NCI-H510A (cell line): Measurements from ENCODE around the gene DUSP9.
"Not testable (repeated sequence)": the region's sequence is repeated elsewhere in the genome, so short reads cannot be mapped to it uniquely, and the experiment has no call there.

Source experiments
- DNase-seq: peaks from one replicate; lab custom pipeline; 2025; lab: John Stamatoyannopoulos, UW

Gene DUSP9

DNA sequence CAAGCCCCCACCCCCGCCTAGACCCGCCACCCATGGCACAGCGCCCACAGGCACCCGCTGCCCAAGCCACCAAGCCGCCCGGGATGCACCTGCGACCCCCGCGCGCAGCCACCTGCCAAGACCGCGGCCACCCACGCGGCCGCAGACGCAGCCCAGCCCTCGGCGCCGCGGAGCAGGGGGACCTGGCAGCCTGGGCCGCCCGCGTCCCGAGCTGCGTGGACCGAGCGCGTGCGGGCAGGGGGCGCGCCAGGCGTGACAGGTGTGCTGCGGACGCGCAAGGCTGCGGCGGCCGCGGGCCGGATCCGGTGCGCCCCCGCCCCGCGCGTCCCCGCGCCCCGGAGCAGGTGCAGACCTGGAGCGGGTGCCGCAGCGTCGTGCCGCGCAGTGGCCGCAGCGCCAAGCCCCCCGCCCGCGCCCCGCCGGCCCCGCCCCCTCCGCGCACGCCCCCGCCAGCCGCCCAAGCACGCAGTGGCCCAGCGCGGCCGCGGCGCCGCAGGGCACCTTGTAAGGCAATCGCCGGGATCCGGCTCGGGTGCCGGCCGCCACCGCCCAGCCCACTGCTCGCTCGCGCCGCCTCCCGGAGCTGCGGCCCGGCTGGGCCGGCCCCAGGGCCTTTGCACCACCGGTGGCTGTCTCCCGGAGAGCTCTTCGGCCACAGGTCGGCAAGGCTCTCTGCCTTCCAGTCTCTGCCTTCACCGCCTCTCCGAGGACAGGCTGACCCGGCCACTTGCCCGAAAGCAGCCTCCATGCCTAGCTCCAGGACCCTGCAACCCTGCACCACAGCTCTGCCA, 26.6 kb downstream of the DUSP9 start, which contains the start of gene PNCK:
Gene PNCK, minus strand, starts transcription at position 386 of the 791 bp plus-strand sequence. CDS start 737 bp downstream, outside the sequence.
- no peak for DNase-seq

DNA sequence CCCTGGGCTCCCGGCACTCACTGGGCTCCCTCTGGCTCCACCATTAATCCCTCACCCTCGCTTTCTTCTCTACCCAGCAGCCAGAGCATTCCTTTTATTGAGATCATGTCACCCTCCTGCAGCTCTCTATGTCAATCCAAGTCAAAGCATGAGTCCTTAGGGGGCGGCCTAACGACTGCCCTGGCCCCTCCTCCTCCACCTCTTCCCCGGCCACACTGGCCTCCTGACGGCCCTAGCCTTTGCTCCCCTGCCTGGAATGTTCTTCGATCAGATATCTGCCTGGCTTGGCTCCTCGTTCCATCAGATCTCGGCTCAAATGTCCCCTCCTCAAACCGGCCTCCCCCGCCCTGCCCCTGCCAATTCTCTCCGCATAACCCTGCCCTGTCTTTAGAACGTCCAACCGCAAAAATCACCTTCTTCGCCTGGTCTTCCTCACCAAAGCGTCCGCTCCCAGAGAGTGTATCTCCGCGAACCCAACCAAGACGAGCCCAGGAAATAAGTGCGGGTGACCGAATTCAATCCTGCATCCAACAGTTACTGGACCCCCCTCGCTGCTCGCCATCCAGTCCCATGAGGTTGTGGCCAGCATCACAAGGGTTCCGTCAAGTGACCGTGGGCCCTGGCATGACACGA, 27.3 kb downstream of the DUSP9 start:
- no peak for DNase-seq

DNA sequence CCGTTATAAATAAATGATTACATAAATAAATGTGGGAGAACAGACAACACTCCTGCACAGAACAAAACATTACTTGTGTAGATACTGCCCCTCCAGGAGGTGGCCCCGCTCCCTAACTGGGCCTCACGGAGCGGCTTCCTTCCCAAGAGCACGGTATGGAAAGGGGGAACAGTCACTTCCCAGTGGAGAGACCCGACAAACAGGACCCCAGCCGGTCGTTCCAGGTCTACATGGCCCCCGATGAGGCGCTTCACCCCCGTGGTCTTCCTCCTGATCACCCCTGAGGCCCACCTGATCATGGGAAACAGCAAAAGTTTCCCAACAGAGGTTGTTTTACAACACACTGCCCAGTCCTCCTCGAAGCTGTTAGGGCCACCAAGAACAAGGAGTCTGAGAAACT, 34.2 kb downstream of the DUSP9 start:
- no peak for DNase-seq

DNA sequence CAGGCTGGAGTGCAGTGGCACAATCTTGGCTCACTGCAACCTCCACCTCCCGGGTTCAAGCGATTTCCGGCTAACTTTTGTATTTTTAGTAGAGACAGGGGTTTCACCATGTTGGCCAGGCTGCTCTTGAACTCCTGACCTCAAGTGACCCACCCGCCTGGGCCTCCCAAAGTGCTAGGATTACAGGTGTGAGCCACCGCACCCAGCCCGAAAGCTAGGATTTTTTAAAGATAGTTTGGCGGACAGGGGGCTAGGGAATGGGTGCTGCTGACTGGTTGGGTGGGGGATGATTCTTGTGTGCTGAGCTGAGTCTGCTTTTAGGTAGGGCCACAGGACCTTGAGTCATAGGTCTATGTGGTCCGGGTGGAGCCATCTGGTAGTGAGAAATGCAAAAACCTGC, 36.5 kb downstream of the DUSP9 start:
- not testable (repeated sequence) for DNase-seq

DNA sequence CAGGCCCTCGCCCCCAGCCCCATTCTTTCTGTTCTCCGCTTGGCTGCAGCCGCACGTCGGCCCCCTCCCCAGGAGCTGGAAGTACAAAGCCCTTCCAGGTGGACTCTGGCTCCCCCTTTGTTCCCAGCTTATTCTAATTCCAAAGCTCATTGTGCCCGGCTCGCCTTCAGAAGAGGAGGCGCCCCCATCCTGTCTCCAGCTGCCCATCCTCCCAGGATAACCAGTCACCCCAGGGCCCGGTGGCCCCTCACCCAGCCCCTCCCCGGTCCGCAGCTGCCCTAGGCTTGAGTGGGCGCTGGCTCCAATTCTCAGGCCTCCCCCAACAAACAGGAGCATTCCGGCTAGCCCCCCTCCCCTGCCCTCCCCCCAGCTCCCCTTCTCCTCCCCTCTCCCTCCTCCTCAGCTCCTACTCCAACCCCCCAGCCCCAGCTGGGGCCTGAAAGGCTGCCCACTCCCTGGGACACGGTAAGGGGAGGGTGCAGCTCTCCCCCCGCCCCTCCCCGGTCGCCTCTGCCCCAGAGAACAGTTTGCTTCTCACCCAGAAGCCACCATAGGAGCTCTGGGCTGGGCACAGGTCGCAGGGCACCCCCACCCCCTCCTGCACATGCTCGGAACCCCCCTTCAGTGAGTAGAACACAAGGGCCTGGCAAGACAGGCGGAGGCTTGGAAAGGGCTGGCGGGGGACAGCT, 37.6 kb downstream of the DUSP9 start:
- DNase-seq: no peak

DNA sequence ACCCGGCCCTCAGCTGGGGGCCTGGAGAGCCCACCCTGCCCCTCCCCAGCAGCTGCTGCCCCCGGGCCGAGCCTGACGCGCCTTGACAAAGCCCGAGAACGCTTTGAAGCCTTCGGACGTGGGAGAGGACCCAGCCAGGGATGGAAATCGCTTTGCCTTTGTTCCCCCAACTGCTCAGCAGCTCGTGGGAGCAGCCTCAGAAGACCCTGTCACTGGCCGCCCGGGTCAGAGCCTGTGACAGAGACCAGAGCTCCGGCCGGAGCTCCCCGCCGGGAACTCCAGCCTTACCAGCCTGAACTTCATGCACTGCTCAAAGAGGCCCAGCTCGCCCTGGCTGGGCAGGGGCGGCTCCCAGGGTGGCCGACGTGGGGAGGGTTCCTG, 38.1 kb downstream of the DUSP9 start:
- DNase-seq: no peak

DNA sequence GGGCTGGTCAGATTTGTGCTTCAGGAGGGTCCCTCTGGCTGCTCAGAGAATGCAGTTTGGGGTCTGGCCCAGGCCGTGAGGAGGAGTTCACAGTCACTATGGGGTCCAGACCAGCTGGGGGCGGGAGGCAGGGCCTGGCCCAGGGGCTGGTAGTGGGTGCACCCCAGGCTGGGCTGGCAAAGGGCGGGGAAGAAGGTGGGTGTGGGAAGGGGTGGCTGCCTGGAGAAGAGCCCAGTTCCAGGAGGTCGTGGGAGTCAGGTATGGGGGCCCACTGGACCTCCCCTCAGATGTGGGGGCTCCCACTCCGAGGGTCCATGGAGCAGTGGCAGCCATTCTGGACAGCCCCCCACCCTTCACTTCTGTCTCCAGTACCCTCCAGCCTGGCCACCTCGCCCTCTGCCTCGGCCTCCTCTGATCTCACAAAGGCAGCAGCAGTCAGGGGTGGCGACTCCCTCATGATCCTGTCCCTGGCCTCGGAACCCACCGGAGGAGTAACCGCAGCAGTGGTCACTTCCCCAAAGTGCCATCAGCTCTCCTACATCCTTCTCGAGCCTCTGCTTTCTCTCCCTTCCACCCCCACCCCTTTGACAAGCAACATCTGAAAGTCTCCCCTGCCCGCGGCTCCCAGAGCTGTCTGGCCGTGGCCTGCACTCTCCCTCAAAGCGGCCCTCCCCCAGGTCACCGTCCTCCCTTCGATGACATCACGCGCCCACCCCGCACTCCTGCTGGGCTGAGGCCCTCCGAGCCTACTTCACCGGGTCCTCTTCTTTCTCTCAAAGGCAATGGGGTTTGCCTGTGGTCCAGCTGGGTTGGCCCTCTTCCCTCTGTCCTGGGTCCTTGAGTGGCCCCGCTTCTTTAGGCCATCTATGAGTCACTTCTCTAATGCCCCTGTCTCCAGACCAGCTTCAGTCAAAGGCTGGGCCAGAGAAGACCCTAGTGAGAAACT, 39.0 kb downstream of the DUSP9 start:
- no peak for DNase-seq

DNA sequence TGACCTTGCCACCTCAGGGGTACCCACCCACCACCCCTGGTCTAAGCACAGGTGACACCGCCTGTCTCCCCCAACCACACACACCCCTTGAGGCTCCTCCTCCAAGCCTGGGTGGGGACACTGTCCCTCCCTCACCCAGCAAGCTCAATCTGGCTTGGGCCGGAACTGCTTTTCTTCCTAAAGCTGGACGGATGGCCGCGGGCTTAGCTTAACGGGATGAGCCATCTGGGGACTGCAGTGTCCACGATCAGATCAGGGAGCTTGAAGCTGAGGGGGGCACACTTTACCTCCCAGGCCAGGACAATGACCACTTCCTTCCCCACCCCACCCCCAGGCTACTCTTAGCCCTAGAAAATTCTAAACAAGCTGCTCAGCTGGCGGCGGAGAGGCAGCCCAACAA, 39.7 kb downstream of the DUSP9 start:
- DNase-seq: no peak

DNA sequence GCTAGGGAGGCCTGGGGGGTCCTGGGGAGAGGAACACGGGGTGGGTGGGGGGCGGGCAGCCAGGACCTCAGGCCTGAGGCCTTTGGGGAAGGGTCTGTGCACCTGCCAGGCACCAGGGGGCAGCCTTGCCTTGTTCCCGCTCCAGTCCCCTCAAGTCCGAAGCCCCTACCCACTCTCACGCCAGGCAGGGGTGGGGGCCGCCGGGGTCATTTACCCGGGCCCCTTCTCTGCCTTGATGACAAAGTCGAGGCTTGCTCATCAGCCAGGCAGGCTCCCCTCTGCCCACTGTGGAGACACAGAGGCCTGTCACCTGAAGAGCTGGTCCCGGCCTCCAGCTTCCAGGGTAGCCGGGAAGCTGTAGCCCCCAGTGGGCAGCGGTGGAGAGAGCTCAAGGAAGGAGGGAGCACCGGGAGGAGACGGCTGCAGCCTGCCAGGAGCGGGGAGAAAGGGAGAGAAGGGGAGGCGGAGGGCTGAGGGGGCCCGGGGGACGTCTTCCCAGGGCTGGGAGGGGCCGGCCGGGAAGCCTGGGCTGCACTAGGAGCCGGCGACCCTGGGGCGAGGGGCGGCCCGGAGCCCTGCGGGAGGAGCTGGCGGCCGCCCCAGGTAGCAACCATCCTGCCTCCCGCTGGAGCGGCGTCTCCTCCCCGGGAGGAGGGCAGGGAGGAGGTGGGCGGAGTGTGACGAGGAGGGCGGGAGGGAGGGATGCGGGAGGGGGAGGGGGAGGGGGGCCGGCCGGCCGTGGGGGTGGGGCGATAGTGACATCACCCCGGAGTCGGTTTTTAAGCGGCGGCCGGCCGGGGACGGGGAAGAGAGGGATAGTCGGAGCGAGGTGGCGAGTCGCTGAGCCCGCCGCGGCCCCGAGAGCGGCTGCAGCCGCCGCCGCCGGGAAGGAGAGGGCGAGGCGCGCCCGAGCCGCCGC, 40.4 kb downstream of the DUSP9 start, which contains the start of gene SLC6A8:
Gene SLC6A8, plus strand, starts transcription at position 806 of the 919 bp plus-strand sequence. CDS start 649 bp downstream, outside the sequence.
- DNase-seq: peak; percentile 33

DNA sequence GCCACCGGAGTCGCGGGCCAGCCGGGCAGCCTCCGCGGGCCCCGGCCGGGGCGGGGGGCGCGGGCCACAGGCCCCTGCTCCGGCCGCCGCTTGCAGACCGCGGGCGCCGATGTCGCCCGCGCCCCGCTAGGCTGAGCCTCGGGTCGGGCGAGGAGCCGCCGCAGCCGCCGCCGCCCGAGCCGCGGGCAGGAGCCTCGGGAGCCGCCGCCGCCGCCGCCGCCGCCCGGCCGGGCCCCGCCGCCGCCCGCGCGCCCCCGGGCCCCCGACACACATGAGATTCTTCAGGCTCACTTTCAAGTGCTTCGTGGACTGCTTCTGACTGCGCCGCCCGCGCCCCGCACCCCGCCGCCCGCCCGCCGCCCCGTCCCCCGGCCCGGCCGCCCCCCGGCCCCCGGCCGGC, 41.1 kb downstream of the DUSP9 start:
- no peak for DNase-seq

DNA sequence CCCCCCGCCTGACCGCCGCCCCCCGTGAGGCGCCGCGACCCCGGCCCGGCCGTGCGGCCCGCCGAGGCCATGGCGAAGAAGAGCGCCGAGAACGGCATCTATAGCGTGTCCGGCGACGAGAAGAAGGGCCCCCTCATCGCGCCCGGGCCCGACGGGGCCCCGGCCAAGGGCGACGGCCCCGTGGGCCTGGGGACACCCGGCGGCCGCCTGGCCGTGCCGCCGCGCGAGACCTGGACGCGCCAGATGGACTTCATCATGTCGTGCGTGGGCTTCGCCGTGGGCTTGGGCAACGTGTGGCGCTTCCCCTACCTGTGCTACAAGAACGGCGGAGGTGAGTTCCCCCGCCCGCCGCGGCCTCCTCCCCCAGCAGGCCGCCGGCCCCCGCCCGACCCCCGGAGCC, 41.5 kb downstream of the DUSP9 start:
- DNase-seq: no peak

DNA sequence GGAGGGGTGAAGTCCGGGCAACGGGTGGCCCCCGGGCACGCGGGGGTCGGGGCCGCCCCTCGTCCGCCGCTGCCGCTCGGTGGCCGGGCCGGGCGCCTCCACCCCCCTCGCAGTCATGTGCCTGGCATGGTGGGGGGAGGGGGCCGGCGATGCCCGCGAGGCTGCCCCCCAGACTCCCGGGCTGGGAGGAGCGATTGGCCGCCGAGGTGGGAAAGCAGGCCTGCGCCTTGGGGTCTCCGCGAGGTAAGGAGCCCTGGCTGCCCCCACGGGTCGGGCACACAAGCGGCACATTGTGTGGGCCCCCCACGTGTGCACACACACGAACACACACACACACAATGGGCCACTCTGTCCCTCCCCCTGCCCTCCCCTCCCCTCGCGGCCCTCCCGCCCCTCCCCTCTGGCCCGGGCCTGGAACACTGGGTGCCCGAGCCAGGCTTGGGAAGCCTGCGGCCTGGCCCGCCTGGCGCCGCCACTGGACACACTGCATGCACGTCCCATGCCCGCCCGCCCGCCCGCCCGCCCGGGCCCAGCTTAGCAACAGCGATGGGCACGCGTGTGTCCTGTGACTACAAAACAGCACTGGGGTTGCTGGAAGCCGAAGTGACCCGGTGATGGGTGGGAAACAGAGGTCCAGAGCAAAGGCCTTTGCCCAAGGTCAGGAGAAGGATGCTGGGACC, 42.0 kb downstream of the DUSP9 start:
- DNase-seq: no peak

DNA sequence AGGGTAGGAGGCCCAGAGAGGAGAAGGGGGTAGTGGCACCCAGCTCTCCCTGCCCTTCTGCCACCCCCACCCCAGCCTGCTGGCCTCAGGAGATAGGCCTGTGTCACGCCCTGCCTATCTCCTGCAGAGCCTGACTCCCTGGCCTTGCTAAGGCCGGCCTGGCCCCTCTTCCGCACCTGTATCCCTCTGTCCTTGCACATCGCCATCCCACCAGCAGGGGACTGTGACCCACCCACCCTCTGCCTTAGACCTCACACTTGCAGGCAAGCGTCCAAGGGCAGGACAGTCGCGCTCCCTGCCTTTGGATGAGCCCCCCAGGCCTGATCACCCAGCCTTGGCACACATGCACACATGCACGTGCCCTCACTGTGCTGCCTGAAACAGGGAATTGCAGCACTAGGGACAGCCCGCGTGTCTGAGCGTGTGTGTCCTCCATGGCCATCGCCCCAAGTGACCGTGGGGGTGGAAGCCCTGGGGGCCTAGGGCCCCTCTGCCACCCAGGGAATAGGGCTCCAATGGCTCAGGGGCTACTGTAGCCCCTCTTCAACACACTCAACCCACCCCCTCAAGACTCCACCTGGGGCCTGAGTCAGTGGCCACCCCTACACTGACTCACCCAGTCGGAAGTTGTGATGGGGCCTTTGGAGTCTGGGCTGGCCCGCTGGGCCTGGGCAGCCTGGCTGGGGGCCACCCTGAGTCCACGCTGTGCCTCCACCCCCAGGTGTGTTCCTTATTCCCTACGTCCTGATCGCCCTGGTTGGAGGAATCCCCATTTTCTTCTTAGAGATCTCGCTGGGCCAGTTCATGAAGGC, 42.9 kb downstream of the DUSP9 start:
- DNase-seq: no peak

DNA sequence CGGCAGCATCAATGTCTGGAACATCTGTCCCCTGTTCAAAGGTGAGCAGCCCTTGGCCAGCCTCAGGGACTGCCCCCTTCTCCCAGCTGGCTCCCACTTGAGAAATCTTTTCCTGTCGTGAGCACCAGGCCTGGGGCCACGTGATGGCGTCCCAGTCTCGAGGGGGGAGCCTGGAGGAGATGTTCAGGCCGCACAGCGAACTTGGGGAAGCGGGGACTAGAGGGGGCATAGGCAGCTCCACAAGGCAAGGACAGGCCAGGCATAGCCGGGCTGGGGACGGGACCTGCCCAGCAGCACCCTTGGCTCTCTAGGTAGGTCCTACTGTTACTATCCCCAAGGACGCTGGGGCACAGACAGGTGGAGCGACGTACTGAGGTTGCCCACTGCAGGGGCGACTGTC, 43.5 kb downstream of the DUSP9 start:
- DNase-seq: no peak

DNA sequence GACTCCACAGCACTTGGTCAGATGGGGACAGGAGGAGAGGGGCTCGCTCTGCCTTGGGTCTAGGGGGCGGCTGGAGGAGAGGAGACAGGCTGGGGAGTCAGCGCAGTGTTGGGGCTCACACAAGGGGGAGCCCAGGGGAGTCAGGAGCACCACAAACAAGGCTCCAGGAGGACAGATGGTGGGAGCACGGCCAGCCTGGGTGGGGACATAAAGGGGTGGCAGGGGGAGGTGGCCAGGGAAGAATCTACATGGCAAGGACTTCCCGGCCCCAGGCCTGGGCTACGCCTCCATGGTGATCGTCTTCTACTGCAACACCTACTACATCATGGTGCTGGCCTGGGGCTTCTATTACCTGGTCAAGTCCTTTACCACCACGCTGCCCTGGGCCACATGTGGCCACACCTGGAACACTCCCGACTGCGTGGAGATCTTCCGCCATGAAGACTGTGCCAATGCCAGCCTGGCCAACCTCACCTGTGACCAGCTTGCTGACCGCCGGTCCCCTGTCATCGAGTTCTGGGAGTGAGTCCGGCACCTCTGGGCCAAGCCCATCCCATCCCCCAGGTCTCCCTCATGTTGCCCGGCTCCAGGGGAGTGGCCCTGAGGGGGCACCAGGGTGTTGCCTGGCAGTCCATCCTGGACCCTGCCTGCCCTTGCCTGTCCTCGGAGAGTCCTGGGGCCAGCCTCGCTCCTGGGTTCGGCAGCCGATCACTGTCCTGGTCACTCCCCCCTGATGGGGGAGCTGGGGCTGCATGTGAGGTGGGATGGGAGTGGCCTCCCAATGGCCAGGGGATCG, 44.2 kb downstream of the DUSP9 start:
- DNase-seq: not testable (repeated sequence)

DNA sequence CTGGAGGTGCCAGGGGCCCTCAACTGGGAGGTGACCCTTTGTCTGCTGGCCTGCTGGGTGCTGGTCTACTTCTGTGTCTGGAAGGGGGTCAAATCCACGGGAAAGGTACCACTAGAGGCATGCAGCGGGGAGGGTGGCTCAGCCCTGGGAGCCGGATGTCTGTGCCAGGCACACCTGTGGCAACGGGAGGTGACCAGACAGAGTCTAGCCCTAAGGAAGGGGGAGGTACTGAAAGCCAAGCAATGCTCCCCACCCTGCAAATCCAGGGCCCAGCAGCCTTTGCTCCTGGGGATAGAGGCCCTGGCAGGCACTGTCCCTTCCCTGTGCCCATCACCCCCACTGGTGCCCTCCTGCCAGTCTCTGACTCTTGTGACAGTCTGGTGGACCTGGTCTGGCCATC, 45.0 kb downstream of the DUSP9 start:
- DNase-seq: no peak

DNA sequence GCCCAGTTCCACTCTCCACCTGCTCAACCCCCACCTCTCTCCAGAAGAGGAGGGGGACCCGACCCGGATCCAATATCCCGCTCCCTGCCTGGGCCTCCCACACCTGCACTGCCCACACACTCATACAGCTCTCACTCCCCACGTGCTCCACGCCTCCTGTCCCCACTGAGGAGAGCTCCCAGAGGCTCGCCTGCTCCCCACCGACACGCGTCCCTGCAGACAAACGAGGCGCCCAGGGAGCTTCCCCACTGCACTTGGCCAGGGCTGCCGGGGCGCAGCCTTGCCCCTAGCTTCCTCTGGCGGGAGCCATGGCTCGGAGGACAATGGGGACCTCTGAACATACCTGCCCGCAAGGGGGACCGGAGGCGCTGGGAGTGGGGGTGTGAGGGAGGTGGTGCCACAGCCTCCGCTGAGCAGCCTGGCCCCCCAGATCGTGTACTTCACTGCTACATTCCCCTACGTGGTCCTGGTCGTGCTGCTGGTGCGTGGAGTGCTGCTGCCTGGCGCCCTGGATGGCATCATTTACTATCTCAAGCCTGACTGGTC, 45.7 kb downstream of the DUSP9 start:
- no peak for DNase-seq
